Left ventricle myocardium inferior (tissue), 1 donor: Measurements from ENCODE around the gene NR1H4. TPM values are rescaled to one million over a fixed set of nuclear protein-coding genes. Genes with fewer than 3 reads are reported as not detected.
A peak's percentile ranks its signal among the peaks of the same experiment; 100 is the strongest.

Source experiments
- DNase-seq: peaks from one replicate; pipeline ENCODE4 v3.0.0-alpha.2; 2020
- H3K27ac ChIP-seq: fragments of 200-600 bp; replicated peaks from 2 replicates; pipeline ENCODE4 v1.8.0; 2021
- H3K27me3 ChIP-seq: fragments of 200-600 bp; 2 replicates; pipeline ENCODE4 v1.8.0; 2021; ENCODE audit warnings: low read depth
- H3K36me3 ChIP-seq: fragments of 200-600 bp; 2 replicates; pipeline ENCODE4 v1.8.0; 2021
- H3K4me1 ChIP-seq: fragments of 200-600 bp; 2 replicates; pipeline ENCODE4 v1.8.0; 2021
- H3K4me3 ChIP-seq: fragments of 200-600 bp; 2 replicates; pipeline ENCODE4 v1.8.0; 2021; ENCODE audit warnings: mild to moderate bottlenecking, moderate library complexity
- H3K9me3 ChIP-seq: fragments of 200-600 bp; replicated peaks from 2 replicates; pipeline ENCODE4 v1.8.0; 2021
- CTCF ChIP-seq: fragments of 200-600 bp; IDR thresholded peaks from 2 replicates; pipeline ENCODE4 v1.8.0; 2021; ENCODE audit warnings: antibody characterized with exemption, mild to moderate bottlenecking, borderline replicate concordance
- intact Hi-C: fragments of 100-400 bp; cut with micrococcal nuclease; formaldehyde crosslinking; loops from one replicate; pipeline ENCODE4 v1.11.0; 2022
- total RNA-seq: library from RNA; stranded (reverse); fragmentation: NEBNext Ultra II Directional; extraction: Animal tissue kit (Norgen Biotek cat#: 25700); gene quantifications from one replicate; pipeline ENCODE4 v1.2.1, GENCODE V29; 2021
- donor health status: DM: no; HTN: yes; CAD: no; lungs with severe emphysema.

The NR1H4 gene
- total RNA-seq, 1 donor from 2014 or later, result not detected

- no peak for TF ChIP-seq CTCF
- H3K4me3 ChIP-seq, result no peak overlapping the region
- intact Hi-C loops, result no loop called here
- H3K9me3 ChIP-seq, result no peaks in the 10 kb centered on the region
- DNase-seq, result no peak
- peaks cover 1% of the 10 kb centered on the region for H3K27me3 ChIP-seq
- no peak overlapping the region for H3K27ac ChIP-seq
- no peaks in the 10 kb centered on the region for H3K36me3 ChIP-seq
- H3K4me1 ChIP-seq, result no peaks in the 10 kb centered on the region
Measured at GRCh38 chr12:100481021-100481420, 7.4 kb downstream of the NR1H4 start.

- intact Hi-C loops, result no loop called here
- H3K4me1 ChIP-seq, result no peaks in the 10 kb centered on the region
- no peaks in the 10 kb centered on the region for H3K27me3 ChIP-seq
- no peak overlapping the region for H3K27ac ChIP-seq
- no peaks in the 10 kb centered on the region for H3K9me3 ChIP-seq
- no peak overlapping the region for H3K4me3 ChIP-seq
- no peak for TF ChIP-seq CTCF
- DNase-seq, result no peak
- no peaks in the 10 kb centered on the region for H3K36me3 ChIP-seq
Measured at GRCh38 chr12:100484183-100484886, 10.7 kb downstream of the NR1H4 start.

GRCh38 chr12:100484891-100485471 lies 11.3 kb downstream of the NR1H4 start:
- H3K4me3 ChIP-seq, result no peak overlapping the region
- peaks cover 4% of the 10 kb centered on the region for H3K4me1 ChIP-seq
- DNase-seq, result no peak
- no peak for TF ChIP-seq CTCF
- no peaks in the 10 kb centered on the region for H3K9me3 ChIP-seq
- H3K27ac ChIP-seq, result no peak overlapping the region
- no peaks in the 10 kb centered on the region for H3K36me3 ChIP-seq
- H3K27me3 ChIP-seq, result no peaks in the 10 kb centered on the region
- intact Hi-C loops, result no loop called here

GRCh38 chr12:100485983-100486382 lies 12.3 kb downstream of the NR1H4 start:
- Histone ChIP-seq H3K36me3 (no peaks in the 10 kb centered on the region), H3K9me3 (no peaks in the 10 kb centered on the region), H3K4me1 (peaks cover 4% of the 10 kb centered on the region), H3K4me3 (no peak overlapping the region), H3K27me3 (no peaks in the 10 kb centered on the region), H3K27ac (no peak overlapping the region)
- no peak for TF ChIP-seq CTCF
- no peak for DNase-seq
- intact Hi-C loops, result no loop called here

- Histone ChIP-seq H3K27ac (peak overlapping the region; percentile 7), H3K4me1 (peaks cover 4% of the 10 kb centered on the region), H3K9me3 (no peaks in the 10 kb centered on the region), H3K27me3 (no peaks in the 10 kb centered on the region), H3K4me3 (no peak overlapping the region), H3K36me3 (no peaks in the 10 kb centered on the region)
- intact Hi-C loops, result no loop called here
- no peak for TF ChIP-seq CTCF
- DNase-seq, result no peak
Measured at GRCh38 chr12:100489251-100489820, 15.7 kb downstream of the NR1H4 start.
